ENCODE data around the gene STK32A. TPM values are rescaled to one million over a fixed set of nuclear protein-coding genes. Genes with fewer than 3 reads are reported as not detected.

The STK32A gene
- total RNA-seq, 1 experiment from 2014 or later = 1.2 TPM

GRCh38 chr5:147359581-147359980 lies 124.8 kb downstream of the STK32A start:
- no peak overlapping the region for H3K27ac ChIP-seq (ENCODE audit: low read depth, low read length)
- no peak overlapping the region for H2AFZ ChIP-seq (ENCODE audit: low read depth, low read length, poor library complexity, severe bottlenecking)
- no peaks in the 10 kb centered on the region for H3K79me2 ChIP-seq (ENCODE audit: insufficient read depth, low read length)
- CTCF ChIA-PET = interaction anchor here (1.7 kb wide), 1 partner anchor 10 kb away, joined by 8 read pairs; no protein-coding TSS in a partner anchor
- H3K27me3 ChIP-seq (ENCODE audit: insufficient read depth, low read length) = peaks cover 8% of the 10 kb centered on the region; the same call in 1 of the 2 replicates
- DNase-seq (ENCODE audit: low read depth, low spot score) (no peak), ATAC-seq (no peak)
- no peaks in the 10 kb centered on the region for H4K20me1 ChIP-seq (ENCODE audit: insufficient read depth)
- H3K4me2 ChIP-seq (ENCODE audit: low read length) = no peak overlapping the region
- RAD21 ChIA-PET (ENCODE audit: low non-redundant PET in 1 of 2, low total read pairs in 2 of 2, uncharacterized antibody in 2 of 2, unreplicated experiment in 2 of 2) = no interaction called here
- no peak for TF ChIP-seq YY1 (IDR thresholded peaks at IDR 0.05; ENCODE audit: extremely low read depth, insufficient replicate concordance, low read depth, low read length)
- no peak for TF ChIP-seq TCF7L2 (IDR thresholded peaks at IDR 0.05; ENCODE audit: borderline replicate concordance, extremely low read depth, insufficient read depth, insufficient read length)
- no peak for TF ChIP-seq CBX3 (IDR thresholded peaks at IDR 0.05; ENCODE audit: low read depth)
- TF ChIP-seq ZNF274 (IDR thresholded peaks at IDR 0.05; ENCODE audit: low read depth, low read length) = no peak
- TF ChIP-seq EGR1 (IDR thresholded peaks at IDR 0.05; ENCODE audit: low read depth) = no peak
- TF ChIP-seq POLR2A (IDR thresholded peaks at IDR 0.05; ENCODE audit: borderline replicate concordance, extremely low read depth, insufficient read depth, insufficient read length) = no peak
- TF ChIP-seq MAX (IDR thresholded peaks at IDR 0.05) = no peak
- no peak for TF ChIP-seq SIN3A (IDR thresholded peaks at IDR 0.05; ENCODE audit: low read depth)
- TF ChIP-seq REST (IDR thresholded peaks at IDR 0.05; ENCODE audit: low read depth) = no peak
- TF ChIP-seq SRF (IDR thresholded peaks at IDR 0.05; ENCODE audit: low read depth) = no peak
- no peak for TF ChIP-seq ZFX (IDR thresholded peaks at IDR 0.05)
- TF ChIP-seq RAD21 (IDR thresholded peaks at IDR 0.05; ENCODE audit: low read depth) = no peak
- TF ChIP-seq CEBPB (IDR thresholded peaks at IDR 0.05; ENCODE audit: low read depth) = no peak
- TF ChIP-seq ATF3 (IDR thresholded peaks at IDR 0.05) = no peak
- H3K9me3 ChIP-seq (ENCODE audit: control insufficient read depth in 1 of 2, insufficient read depth in 1 of 2, low read depth in 1 of 2, low read length in 2 of 2) = no peaks in the 10 kb centered on the region
- H3K9ac ChIP-seq (ENCODE audit: low read length) = no peak overlapping the region
- POLR2A ChIA-PET = no interaction called here
- no peaks in the 10 kb centered on the region for H3K9me2 ChIP-seq (ENCODE audit: insufficient read depth)
- no peaks in the 10 kb centered on the region for H3K36me3 ChIP-seq (ENCODE audit: control insufficient read depth in 1 of 2, insufficient read depth in 2 of 2, low read length in 2 of 2)
- intact Hi-C loops (cut with micrococcal nuclease) = no loop called here
- H3K4me1 ChIP-seq (ENCODE audit: control insufficient read depth in 1 of 2, insufficient read depth in 2 of 2, low read length in 2 of 2) = no peaks in the 10 kb centered on the region
- BruUV-seq (replicated peaks) = no TSS peak
- no peak overlapping the region for H3K4me3 ChIP-seq (replicated peaks in 1 of 2; ENCODE audit: low read depth in 1 of 2, low read length in 2 of 2)
